GM18951 (cell line): ENCODE measurements around the gene DDIT4.
"Not testable (repeated sequence)": the region's sequence is repeated elsewhere in the genome, so short reads cannot be mapped to it uniquely, and the experiment has no call there.

Source experiments
- POLR2A ChIP-seq: IDR thresholded peaks from 4 replicates; pipeline ENCODE4 v1.6.1; 2011; ENCODE audit warnings: mild to moderate bottlenecking; ENCODE audit not compliant: insufficient read length, insufficient read depth; ENCODE audit errors: extremely low read depth
- in situ Hi-C: fragments of 300-500 bp; cut with MboI; formaldehyde crosslinking; loops from one replicate; pipeline ENCODE4 v1.12.0; 2022; ENCODE audit warnings: low sequenced_read_pairs, mixed read lengths, inconsistent platforms; ENCODE audit not compliant: unreplicated experiment

Gene DDIT4

GRCh38 chr10:72241691-72242252 is 32.0 kb upstream of the DDIT4 start:
- no peak for TF ChIP-seq POLR2A
- in situ Hi-C loops = no loop called here

GRCh38 chr10:72242675-72243074 is 31.0 kb upstream of the DDIT4 start:
- no peak for TF ChIP-seq POLR2A
- in situ Hi-C loops = no loop called here

- no peak for TF ChIP-seq POLR2A
- in situ Hi-C loops = no loop called here
Measured at GRCh38 chr10:72243822-72244437, 29.8 kb upstream of the DDIT4 start.

GRCh38 chr10:72244573-72245038 is 29.1 kb upstream of the DDIT4 start:
- no peak for TF ChIP-seq POLR2A
- in situ Hi-C loops = no loop called here

GRCh38 chr10:72245949-72246525 is 27.7 kb upstream of the DDIT4 start:
- in situ Hi-C loops = no loop called here
- TF ChIP-seq POLR2A = no peak

GRCh38 chr10:72248468-72249151 is 25.1 kb upstream of the DDIT4 start:
- in situ Hi-C loops = no loop called here
- TF ChIP-seq POLR2A = peak; percentile 76

- in situ Hi-C loops = not testable (repeated sequence)
Measured at GRCh38 chr10:72249176-72249862, 24.4 kb upstream of the DDIT4 start.

- in situ Hi-C loops = no loop called here
- TF ChIP-seq POLR2A = no peak
Measured at GRCh38 chr10:72250666-72251065, 23.1 kb upstream of the DDIT4 start.

GRCh38 chr10:72251635-72252034 is 22.1 kb upstream of the DDIT4 start:
- no peak for TF ChIP-seq POLR2A
- in situ Hi-C loops = no loop called here

GRCh38 chr10:72252972-72253371 is 20.8 kb upstream of the DDIT4 start:
- no peak for TF ChIP-seq POLR2A
- in situ Hi-C loops = no loop called here

- in situ Hi-C loops = no loop called here
- no peak for TF ChIP-seq POLR2A
Measured at GRCh38 chr10:72253578-72253977, 20.1 kb upstream of the DDIT4 start.

GRCh38 chr10:72254813-72255568 is 18.7 kb upstream of the DDIT4 start:
- in situ Hi-C loops = no loop called here
- TF ChIP-seq POLR2A = no peak
